RWPE1 (cell line): ENCODE measurements around the gene AARS2.

ENCODE experiments used
- CTCF ChIA-PET: fragments of 350-600 bp; sonication (Branson Sonifier 250); formaldehyde crosslinking; extraction: SDS; loops from one replicate; lab custom pipeline; 2021; lab: Yijun Ruan, JAX
- POLR2A ChIA-PET: fragments of 400-600 bp; formaldehyde crosslinking; extraction: SDS; loops from one replicate; lab custom pipeline; 2020; ENCODE audit warnings: antibody characterized with exemption; ENCODE audit not compliant: low non-redundant PET; lab: Yijun Ruan, JAX
- DNase-seq: peaks from one replicate; pipeline ENCODE4 v3.0.0; 2012; ENCODE audit warnings: low spot score
- H3K27ac ChIP-seq: fragments of 450-650 bp; 2 replicates; pipeline ENCODE4 v1.5.1; 2017
- CTCF ChIP-seq: fragments of 450-650 bp; conservative IDR thresholded peaks from 2 replicates; pipeline ENCODE4 v1.5.1; 2017; ENCODE audit warnings: low read depth, mild to moderate bottlenecking

The AARS2 gene

GRCh38 chr6:44298055-44298803 lies 14.9 kb downstream of the AARS2 start:
- no peak for TF ChIP-seq CTCF
- no peak overlapping the region for H3K27ac ChIP-seq
- ChIA-PET POLR2A (interaction anchor here (1.4 kb wide), 1 partner anchor 11 kb away, joined by 3 read pairs; no protein-coding TSS in a partner anchor), CTCF (interaction anchor here (0.6 to 1.8 kb wide), 4 partner anchors 15 to 1033 kb away, joined by 3 to 7 read pairs (median 4); partner anchors contain the start of gene AARS2)
- DNase-seq, result no peak

- ChIA-PET POLR2A (interaction anchor here (1.4 kb wide), 1 partner anchor 12 kb away, joined by 3 read pairs; no protein-coding TSS in a partner anchor), CTCF (interaction anchor here (0.6 to 1.8 kb wide), 7 partner anchors 16 to 1032 kb away, joined by 3 to 7 read pairs (median 4); partner anchors contain the start of gene AARS2)
- no peak for TF ChIP-seq CTCF
- H3K27ac ChIP-seq, result no peak overlapping the region
- DNase-seq, result peak; percentile 18
These were observed 15.8 kb downstream of the AARS2 start for GRCh38 chr6:44297063-44298038.

GRCh38 chr6:44294832-44295791 lies 18.0 kb downstream of the AARS2 start:
- POLR2A ChIA-PET, result interaction anchor here (0.5 kb wide), 1 partner anchor 386 kb away, joined by 3 read pairs; no protein-coding TSS in a partner anchor
- CTCF ChIA-PET, result interaction anchor here (0.5 to 1.4 kb wide), 5 partner anchors 10 to 39 kb away, joined by 3 to 5 read pairs (median 4); no protein-coding TSS in a partner anchor

GRCh38 chr6:44292661-44293365 lies 20.3 kb downstream of the AARS2 start:
- CTCF ChIA-PET, result interaction anchor here (1.4 kb wide), 1 partner anchor 25 kb away, joined by 7 read pairs; no protein-coding TSS in a partner anchor
- TF ChIP-seq CTCF, result no peak

More at GRCh38 chr6:44294832-44295791, 18.0 kb downstream of the AARS2 start:
- no peak overlapping the region for H3K27ac ChIP-seq
- no peak for DNase-seq
- no peak for TF ChIP-seq CTCF

GRCh38 chr6:44291841-44292240 lies 21.3 kb downstream of the AARS2 start:
- no peak for TF ChIP-seq CTCF
- no peak overlapping the region for H3K27ac ChIP-seq
- no peak for DNase-seq
- ChIA-PET POLR2A (no interaction called here), CTCF (interaction anchor here (1.4 kb wide), 1 partner anchor 24 kb away, joined by 7 read pairs; no protein-coding TSS in a partner anchor)

More at GRCh38 chr6:44292661-44293365, 20.3 kb downstream of the AARS2 start:
- POLR2A ChIA-PET, result interaction anchor here (0.7 kb wide), 1 partner anchor 31 kb away, joined by 10 read pairs; no protein-coding TSS in a partner anchor
- no peak for DNase-seq
- no peak overlapping the region for H3K27ac ChIP-seq
